ENCODE measurements around the gene AP1S1.

The AP1S1 gene

DNA sequence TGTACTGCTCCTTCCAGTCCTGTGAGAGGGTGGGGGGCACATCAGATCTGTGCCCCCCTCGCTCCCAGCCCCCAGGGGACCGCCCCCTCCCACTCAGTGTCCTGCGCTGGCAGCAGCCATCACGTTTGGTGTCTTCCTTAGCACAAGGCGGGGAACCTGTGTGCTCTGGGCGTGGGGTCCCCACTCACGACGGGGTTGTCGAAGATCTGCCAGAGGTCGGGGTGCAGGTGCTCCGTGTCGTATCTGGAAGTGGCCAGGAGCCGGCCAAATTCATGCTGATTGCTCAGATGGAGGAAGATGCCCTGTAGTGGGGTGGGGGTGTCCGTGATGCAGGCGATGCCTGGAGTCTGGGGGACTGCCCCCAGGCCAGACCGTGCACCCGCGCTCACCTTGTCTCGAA, 55.9 kb downstream of the AP1S1 start:
- no peak overlapping the region for H3K4me3 ChIP-seq (ENCODE audit: low read depth, low read length)
- no peak for TF ChIP-seq CTCF (conservative IDR thresholded peaks at IDR 0.05; ENCODE audit: low read depth, low read length)
- no peak for DNase-seq (ENCODE audit: low read depth)
